HEK293 (cell line): ENCODE results near the gene MLH3.

Source experiments
- CTCF ChIA-PET: fragments of 350-600 bp; formaldehyde crosslinking; extraction: SDS; loops from one replicate; lab custom pipeline; 2021; ENCODE audit warnings: antibody characterized with exemption; lab: Yijun Ruan, JAX
- POLR2A ChIA-PET: fragments of 300-600 bp; formaldehyde crosslinking; extraction: SDS; loops from one replicate; lab custom pipeline; 2020; ENCODE audit warnings: antibody characterized with exemption, inconsistent platforms; lab: Yijun Ruan, JAX
- H3K27ac ChIP-seq: fragments of 200-500 bp; sonication (Bioruptor generic); 2 replicates; pipeline ENCODE4 v1.5.1; 2014; ENCODE audit warnings: low read depth, low read length, control low read depth, inconsistent platforms; ENCODE audit errors: extremely low read depth
- H3K36me3 ChIP-seq, 2 experiments: fragments of 200-500 bp in 1 of 2; sonication (Bioruptor generic) in 1 of 2; 1 replicate in 1 of 2; 2 replicates in 1 of 2; pipeline ENCODE4 v1.5.1; 2014 to 2017; ENCODE audit warnings: inconsistent platforms in 2 of 2, low read length in 2 of 2; ENCODE audit not compliant: control insufficient read depth in 2 of 2, insufficient read depth in 1 of 2
- H3K4me1 ChIP-seq: fragments of 200-500 bp; sonication (Bioruptor generic); 2 replicates; pipeline ENCODE4 v1.5.1; 2014; ENCODE audit warnings: mild to moderate bottlenecking, low read length, inconsistent platforms; ENCODE audit not compliant: control insufficient read depth, insufficient read depth
- H3K4me3 ChIP-seq: 2 replicates; pipeline ENCODE4 v1.5.1; 2011; ENCODE audit warnings: low read depth, mild to moderate bottlenecking, control low read depth, low read length, moderate library complexity
- H3K9me3 ChIP-seq: fragments of 200-500 bp; sonication (Bioruptor generic); 2 replicates; pipeline ENCODE4 v1.5.1; 2014; ENCODE audit warnings: low read depth, low read length, inconsistent platforms; ENCODE audit not compliant: control insufficient read depth, insufficient read depth
- EGR2 ChIP-seq: fragments of 450-650 bp; formaldehyde crosslinking; IDR thresholded peaks from 2 replicates; pipeline ENCODE4 v1.5.1; 2016; ENCODE audit warnings: low read depth, missing biosample characterization, missing genetic modification characterization
- HOXC10 ChIP-seq: sonication (generic); formaldehyde crosslinking; IDR thresholded peaks from 2 replicates; pipeline ENCODE4 v1.8.1; 2023; ENCODE audit warnings: mild to moderate bottlenecking, missing genetic modification reagents
- KLF9 ChIP-seq: fragments of 450-650 bp; formaldehyde crosslinking; IDR thresholded peaks from 2 replicates; pipeline ENCODE4 v1.5.1; 2016; ENCODE audit warnings: missing biosample characterization, missing genetic modification characterization, low read depth
- YY1 ChIP-seq: fragments of 450-650 bp; formaldehyde crosslinking; IDR thresholded peaks from 2 replicates; pipeline ENCODE4 v1.5.1; 2018; ENCODE audit warnings: missing biosample characterization, missing genetic modification characterization
- ZBTB8A ChIP-seq: fragments of 450-650 bp; formaldehyde crosslinking; IDR thresholded peaks from 2 replicates; pipeline ENCODE4 v1.5.1; 2016; ENCODE audit warnings: missing biosample characterization, missing genetic modification characterization
- ZFHX2 ChIP-seq: fragments of 450-650 bp; formaldehyde crosslinking; conservative IDR thresholded peaks from 2 replicates; pipeline ENCODE4 v1.5.1; 2016; ENCODE audit warnings: missing biosample characterization, missing genetic modification characterization
- ZFP3 ChIP-seq: fragments of 450-650 bp; formaldehyde crosslinking; IDR thresholded peaks from 2 replicates; pipeline ENCODE4 v1.5.1; 2016; ENCODE audit warnings: low read depth, missing biosample characterization, missing genetic modification characterization
- ZNF138 ChIP-seq: fragments of 450-650 bp; formaldehyde crosslinking; IDR thresholded peaks from 2 replicates; pipeline ENCODE4 v1.5.1; 2016; ENCODE audit warnings: missing biosample characterization, missing genetic modification characterization, borderline replicate concordance
- ZNF146 ChIP-seq: fragments of 450-650 bp; formaldehyde crosslinking; IDR thresholded peaks from 2 replicates; pipeline ENCODE4 v1.5.1; 2016; ENCODE audit warnings: missing biosample characterization, missing genetic modification characterization
- ZNF214 ChIP-seq: fragments of 450-650 bp; formaldehyde crosslinking; IDR thresholded peaks from 2 replicates; pipeline ENCODE4 v1.5.1; 2017; ENCODE audit warnings: missing biosample characterization, mild to moderate bottlenecking, missing genetic modification characterization, borderline replicate concordance
- ZNF280D ChIP-seq: fragments of 450-650 bp; formaldehyde crosslinking; IDR thresholded peaks from 2 replicates; pipeline ENCODE4 v1.5.1; 2016; ENCODE audit warnings: missing biosample characterization, missing genetic modification characterization
- ZNF302 ChIP-seq: fragments of 450-650 bp; formaldehyde crosslinking; IDR thresholded peaks from 2 replicates; pipeline ENCODE4 v1.5.1; 2016; ENCODE audit warnings: missing biosample characterization, missing genetic modification characterization, low read depth
- ZNF366 ChIP-seq: fragments of 450-650 bp; formaldehyde crosslinking; conservative IDR thresholded peaks from 2 replicates; pipeline ENCODE4 v1.5.1; 2016; ENCODE audit warnings: missing biosample characterization, missing genetic modification characterization
- ZNF391 ChIP-seq: fragments of 450-650 bp; formaldehyde crosslinking; IDR thresholded peaks from 2 replicates; pipeline ENCODE4 v1.5.1; 2016; ENCODE audit warnings: low read depth, missing biosample characterization, missing genetic modification characterization, borderline replicate concordance
- ZNF416 ChIP-seq: fragments of 450-650 bp; formaldehyde crosslinking; IDR thresholded peaks from 2 replicates; pipeline ENCODE4 v1.5.1; 2016; ENCODE audit warnings: missing biosample characterization, missing genetic modification characterization
- ZNF510 ChIP-seq: fragments of 450-650 bp; formaldehyde crosslinking; IDR thresholded peaks from 2 replicates; pipeline ENCODE4 v1.5.1; 2018; ENCODE audit warnings: mild to moderate bottlenecking, missing genetic modification characterization, missing biosample characterization; ENCODE audit not compliant: insufficient replicate concordance
- ZNF549 ChIP-seq: fragments of 450-650 bp; IDR thresholded peaks from 2 replicates; pipeline ENCODE4 v1.5.1; 2018; ENCODE audit warnings: missing biosample characterization, missing genetic modification characterization, mild to moderate bottlenecking, inconsistent platforms, moderate library complexity
- ZNF585B ChIP-seq: fragments of 450-650 bp; formaldehyde crosslinking; IDR thresholded peaks from 2 replicates; pipeline ENCODE4 v1.5.1; 2016; ENCODE audit warnings: missing biosample characterization, missing genetic modification characterization
- ZNF621 ChIP-seq: fragments of 450-650 bp; formaldehyde crosslinking; IDR thresholded peaks from 2 replicates; pipeline ENCODE4 v1.5.1; 2017; ENCODE audit warnings: missing biosample characterization, missing genetic modification characterization
- ZNF629 ChIP-seq: fragments of 450-650 bp; formaldehyde crosslinking; IDR thresholded peaks from 2 replicates; pipeline ENCODE4 v1.5.1; 2017; ENCODE audit warnings: missing biosample characterization, missing genetic modification characterization
- ZNF645 ChIP-seq: fragments of 450-650 bp; formaldehyde crosslinking; IDR thresholded peaks from 2 replicates; pipeline ENCODE4; 2016; ENCODE audit warnings: missing biosample characterization, missing genetic modification characterization
- TF ChIP-seq, protein P1 (sequence below): fragments of 450-650 bp; formaldehyde crosslinking; IDR thresholded peaks from 2 replicates; pipeline ENCODE4 v1.5.1; 2016; ENCODE audit warnings: missing biosample characterization, missing genetic modification characterization, low read depth
- TF ChIP-seq, protein P2 (sequence below): fragments of 450-650 bp; formaldehyde crosslinking; IDR thresholded peaks from 2 replicates; pipeline ENCODE4 v1.5.1; 2016; ENCODE audit warnings: missing biosample characterization, missing genetic modification characterization

MLH3 gene

DNA sequence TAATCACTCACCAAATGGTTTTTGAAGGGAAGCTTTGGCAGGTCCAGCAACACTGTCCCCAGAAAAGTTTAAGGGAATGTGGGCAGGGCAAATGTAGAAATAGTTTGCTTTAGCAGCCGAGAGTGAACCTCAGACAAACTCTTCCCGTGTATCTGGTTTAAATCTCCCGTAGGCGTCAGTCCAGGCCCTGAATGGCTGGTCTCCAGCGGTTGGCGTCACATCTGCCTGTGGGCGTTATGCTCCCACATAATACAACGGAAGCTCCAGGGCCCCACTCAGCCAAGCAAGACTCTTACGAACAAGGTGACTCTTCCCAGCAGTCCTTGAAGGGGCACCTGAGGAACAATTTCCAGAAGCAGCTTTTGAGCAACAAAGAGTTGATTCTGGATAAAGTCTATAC lies 19.1 kb upstream of the MLH3 start:
- ChIA-PET POLR2A (no interaction called here), CTCF (interaction anchor here (0.6 to 1.5 kb wide), 3 partner anchors 18 to 238 kb away, joined by 3 to 8 read pairs (median 6); no protein-coding TSS in a partner anchor)
- no peak for TF ChIP-seq ZNF302 (tag by site-specific recombination)
- peak; percentile 47; the same call in 1 of the 2 replicates for TF ChIP-seq EGR2 (tag by site-specific recombination)
- TF ChIP-seq ZFHX2 (tag by site-specific recombination) = peak; percentile 81
- no peak for TF ChIP-seq HOXC10 (CRISPR knock-in tag)
- TF ChIP-seq ZNF391 (tag by site-specific recombination) = no peak
- TF ChIP-seq ZNF280D (tag by site-specific recombination) = no peak
- peaks cover 5% of the 10 kb centered on the region for H3K4me1 ChIP-seq
- no peak overlapping the region for H3K4me3 ChIP-seq
- no peaks in the 10 kb centered on the region for H3K36me3 ChIP-seq
- H3K27ac ChIP-seq = no peak overlapping the region
- no peaks in the 10 kb centered on the region for H3K9me3 ChIP-seq

GRCh38 chr14:75069811-75070145 lies 18.5 kb upstream of the MLH3 start:
- H3K9me3 ChIP-seq = no peaks in the 10 kb centered on the region
- ChIA-PET POLR2A (interaction anchor here (0.5 to 1.4 kb wide), 7 partner anchors 17 to 1500 kb away, joined by 3 to 5 read pairs (median 3); partner anchors contain the start of genes MLH3, NEK9, PGF and RPS6KL1), CTCF (interaction anchor here (0.6 to 1.5 kb wide), 5 partner anchors 18 to 238 kb away, joined by 3 to 8 read pairs (median 5); no protein-coding TSS in a partner anchor)
- H3K4me3 ChIP-seq = peak overlapping the region; percentile 60
- H3K4me1 ChIP-seq = peaks cover 5% of the 10 kb centered on the region
- TF ChIP-seq, protein P1, sequence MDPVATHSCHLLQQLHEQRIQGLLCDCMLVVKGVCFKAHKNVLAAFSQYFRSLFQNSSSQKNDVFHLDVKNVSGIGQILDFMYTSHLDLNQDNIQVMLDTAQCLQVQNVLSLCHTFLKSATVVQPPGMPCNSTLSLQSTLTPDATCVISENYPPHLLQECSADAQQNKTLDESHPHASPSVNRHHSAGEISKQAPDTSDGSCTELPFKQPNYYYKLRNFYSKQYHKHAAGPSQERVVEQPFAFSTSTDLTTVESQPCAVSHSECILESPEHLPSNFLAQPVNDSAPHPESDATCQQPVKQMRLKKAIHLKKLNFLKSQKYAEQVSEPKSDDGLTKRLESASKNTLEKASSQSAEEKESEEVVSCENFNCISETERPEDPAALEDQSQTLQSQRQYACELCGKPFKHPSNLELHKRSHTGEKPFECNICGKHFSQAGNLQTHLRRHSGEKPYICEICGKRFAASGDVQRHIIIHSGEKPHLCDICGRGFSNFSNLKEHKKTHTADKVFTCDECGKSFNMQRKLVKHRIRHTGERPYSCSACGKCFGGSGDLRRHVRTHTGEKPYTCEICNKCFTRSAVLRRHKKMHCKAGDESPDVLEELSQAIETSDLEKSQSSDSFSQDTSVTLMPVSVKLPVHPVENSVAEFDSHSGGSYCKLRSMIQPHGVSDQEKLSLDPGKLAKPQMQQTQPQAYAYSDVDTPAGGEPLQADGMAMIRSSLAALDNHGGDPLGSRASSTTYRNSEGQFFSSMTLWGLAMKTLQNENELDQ (tag by site-specific recombination) = no peak
- no peak for TF ChIP-seq ZNF146 (tag by site-specific recombination)
- no peak for TF ChIP-seq ZNF645 (tag by site-specific recombination)
- no peak for TF ChIP-seq ZNF585B (tag by site-specific recombination)
- no peak for TF ChIP-seq ZNF138
- TF ChIP-seq ZFP3 (tag by site-specific recombination) = no peak
- no peak for TF ChIP-seq ZBTB8A
- TF ChIP-seq ZNF549 = no peak
- no peak for TF ChIP-seq YY1
- TF ChIP-seq ZNF510 (tag by site-specific recombination) = no peak
- no peak for TF ChIP-seq KLF9
- TF ChIP-seq ZNF621 (tag by site-specific recombination) = no peak
- no peak for TF ChIP-seq ZNF214 (tag by site-specific recombination)
- no peak for TF ChIP-seq ZNF366 (tag by site-specific recombination)
- no peak for TF ChIP-seq ZNF629
- TF ChIP-seq ZNF416 = no peak
- TF ChIP-seq, protein P2, sequence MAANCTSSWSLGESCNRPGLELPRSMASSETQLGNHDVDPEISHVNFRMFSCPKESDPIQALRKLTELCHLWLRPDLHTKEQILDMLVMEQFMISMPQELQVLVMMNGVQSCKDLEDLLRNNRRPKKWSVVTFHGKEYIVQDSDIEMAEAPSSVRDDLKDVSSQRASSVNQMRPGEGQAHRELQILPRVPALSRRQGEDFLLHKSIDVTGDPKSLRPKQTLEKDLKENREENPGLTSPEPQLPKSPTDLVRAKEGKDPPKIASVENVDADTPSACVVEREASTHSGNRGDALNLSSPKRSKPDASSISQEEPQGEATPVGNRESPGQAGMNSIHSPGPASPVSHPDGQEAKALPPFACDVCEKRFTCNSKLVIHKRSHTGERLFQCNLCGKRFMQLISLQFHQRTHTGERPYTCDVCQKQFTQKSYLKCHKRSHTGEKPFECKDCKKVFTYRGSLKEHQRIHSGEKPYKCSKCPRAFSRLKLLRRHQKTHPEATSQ = no peak
- no peak overlapping the region; the same call in 1 of the 2 replicates for H3K27ac ChIP-seq
- H3K36me3 ChIP-seq = no peaks in the 10 kb centered on the region
